Body of pancreas (tissue), 4 donors: ENCODE results near the gene GRID1.

Experiments used
- POLR2A ChIP-seq, 3 donors: fragments of 450-650 bp; IDR thresholded peaks; one replicate each; pipeline ENCODE4 v1.6.1; 2016; ENCODE audit warnings: antibody characterized with exemption in 3 of 3, mild to moderate bottlenecking in 2 of 3
- TF ChIP-seq, protein P1 (sequence below), 7 experiments: fragments of 450-650 bp in 4 of 7; fragments of 200-600 bp in 3 of 7; sonication (generic) in 3 of 7; IDR thresholded peaks; one replicate each; pipeline ENCODE4 v1.5.1; 2016 to 2019; ENCODE audit warnings: antibody characterized with exemption in 7 of 7

DNA sequence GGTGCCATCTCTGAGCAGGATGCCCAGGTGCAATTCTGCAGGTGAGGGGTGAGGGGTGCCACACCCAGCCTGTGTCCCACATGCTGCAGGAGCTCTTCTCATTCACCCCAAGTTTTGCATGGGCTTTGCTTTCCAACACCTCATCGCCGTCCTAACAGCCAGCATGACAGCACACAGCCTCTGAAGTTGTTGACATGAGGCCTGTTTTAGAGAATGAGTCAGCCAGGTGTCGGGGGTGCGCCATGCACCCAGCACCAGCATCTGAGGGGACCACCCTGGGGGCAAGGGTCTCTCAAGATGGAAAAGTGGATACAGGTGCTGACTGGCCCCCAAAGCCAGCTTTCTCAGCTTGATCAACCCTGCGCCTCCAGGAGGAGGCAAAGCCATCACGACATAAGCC lies 146.0 kb downstream of the GRID1 start:
- TF ChIP-seq POLR2A (IDR thresholded peaks at IDR 0.05): no peak
- TF ChIP-seq, protein P1, sequence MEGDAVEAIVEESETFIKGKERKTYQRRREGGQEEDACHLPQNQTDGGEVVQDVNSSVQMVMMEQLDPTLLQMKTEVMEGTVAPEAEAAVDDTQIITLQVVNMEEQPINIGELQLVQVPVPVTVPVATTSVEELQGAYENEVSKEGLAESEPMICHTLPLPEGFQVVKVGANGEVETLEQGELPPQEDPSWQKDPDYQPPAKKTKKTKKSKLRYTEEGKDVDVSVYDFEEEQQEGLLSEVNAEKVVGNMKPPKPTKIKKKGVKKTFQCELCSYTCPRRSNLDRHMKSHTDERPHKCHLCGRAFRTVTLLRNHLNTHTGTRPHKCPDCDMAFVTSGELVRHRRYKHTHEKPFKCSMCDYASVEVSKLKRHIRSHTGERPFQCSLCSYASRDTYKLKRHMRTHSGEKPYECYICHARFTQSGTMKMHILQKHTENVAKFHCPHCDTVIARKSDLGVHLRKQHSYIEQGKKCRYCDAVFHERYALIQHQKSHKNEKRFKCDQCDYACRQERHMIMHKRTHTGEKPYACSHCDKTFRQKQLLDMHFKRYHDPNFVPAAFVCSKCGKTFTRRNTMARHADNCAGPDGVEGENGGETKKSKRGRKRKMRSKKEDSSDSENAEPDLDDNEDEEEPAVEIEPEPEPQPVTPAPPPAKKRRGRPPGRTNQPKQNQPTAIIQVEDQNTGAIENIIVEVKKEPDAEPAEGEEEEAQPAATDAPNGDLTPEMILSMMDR (IDR thresholded peaks at IDR 0.05): no peak
